NCI-H2196 (cell line): ENCODE measurements around the gene ATP5F1B.

Source experiments
- DNase-seq: peaks from one replicate; lab custom pipeline; 2025; ENCODE audit not compliant: unreplicated experiment; lab: John Stamatoyannopoulos, UW

ATP5F1B gene

DNA sequence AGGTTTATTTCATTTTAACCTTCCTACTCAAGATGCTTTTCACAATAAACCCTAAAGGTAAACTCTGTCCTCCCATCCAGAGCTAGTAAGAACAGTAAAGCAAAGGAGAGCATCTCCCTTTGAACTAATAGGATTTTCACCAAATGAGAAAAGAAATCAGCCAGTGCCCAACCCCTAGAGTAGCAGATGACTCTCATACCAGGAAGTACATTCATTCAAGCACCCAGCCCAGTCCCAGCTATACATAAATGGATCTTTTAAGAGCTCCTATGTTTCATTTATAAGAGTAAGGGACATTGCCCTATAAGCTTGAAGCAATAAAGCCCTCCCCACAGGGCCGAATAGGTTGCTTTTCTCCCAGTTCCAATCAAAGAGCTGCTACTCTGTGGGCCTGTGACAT lies 23.2 kb downstream of the ATP5F1B start:
- DNase-seq = no peak

DNA sequence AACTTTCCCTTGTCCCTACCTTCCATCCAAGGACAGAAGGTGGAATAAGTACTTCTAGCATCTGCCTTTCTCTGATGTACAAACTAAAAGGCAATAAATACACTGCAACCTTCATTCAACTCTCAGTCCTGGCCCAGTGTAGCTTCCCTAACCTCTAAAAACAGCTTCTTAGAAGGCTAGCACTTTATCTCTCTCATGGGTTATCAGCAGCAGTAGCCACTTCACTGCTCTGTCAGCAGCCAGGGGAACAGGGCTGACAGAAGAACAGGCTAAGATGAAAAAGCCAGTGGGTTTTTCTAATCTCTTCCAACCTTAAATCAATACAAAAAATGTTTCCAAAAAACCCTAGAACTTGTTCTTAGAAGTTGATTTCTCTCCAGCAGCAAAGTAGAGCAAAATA lies 28.9 kb downstream of the ATP5F1B start:
- no peak for DNase-seq

DNA sequence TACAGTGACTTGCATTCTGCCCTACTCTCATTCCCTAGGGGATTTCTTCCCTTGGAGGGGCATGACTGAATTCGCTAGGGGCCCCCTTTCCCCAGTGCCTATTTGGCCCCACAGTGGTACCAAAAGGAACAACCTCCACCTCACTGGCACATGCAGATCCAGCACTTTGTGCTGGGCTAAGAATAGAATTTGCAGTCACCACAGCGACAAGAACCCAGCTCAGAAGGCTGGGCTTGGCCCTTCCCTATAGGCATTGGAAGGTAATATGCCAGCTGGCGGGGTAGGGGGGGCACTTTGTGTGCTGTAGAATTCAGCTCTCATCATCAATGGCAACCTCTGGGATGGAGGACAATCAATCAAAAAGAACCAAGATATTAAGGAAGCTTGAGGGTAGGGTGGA lies 29.5 kb downstream of the ATP5F1B start:
- no peak for DNase-seq

DNA sequence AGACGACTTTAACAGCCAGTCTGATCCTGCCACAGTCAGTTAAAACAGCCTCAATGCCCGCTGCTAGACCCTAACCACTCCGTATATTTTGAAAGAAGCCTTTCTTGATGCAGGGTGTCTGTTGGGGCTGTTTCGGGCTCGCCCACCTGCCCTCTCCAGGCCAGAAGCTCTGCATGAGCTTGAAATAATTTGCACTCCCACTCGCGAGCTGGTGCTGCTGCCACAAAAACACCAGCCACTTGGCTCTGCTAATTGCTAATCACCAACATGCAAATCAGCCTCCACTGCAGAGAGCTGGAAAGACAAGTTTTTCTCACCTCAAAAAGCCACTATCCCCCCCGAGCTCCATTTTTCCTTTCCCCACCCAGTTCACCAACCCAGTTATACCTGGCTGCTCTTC lies 31.2 kb downstream of the ATP5F1B start:
- DNase-seq = no peak

DNA sequence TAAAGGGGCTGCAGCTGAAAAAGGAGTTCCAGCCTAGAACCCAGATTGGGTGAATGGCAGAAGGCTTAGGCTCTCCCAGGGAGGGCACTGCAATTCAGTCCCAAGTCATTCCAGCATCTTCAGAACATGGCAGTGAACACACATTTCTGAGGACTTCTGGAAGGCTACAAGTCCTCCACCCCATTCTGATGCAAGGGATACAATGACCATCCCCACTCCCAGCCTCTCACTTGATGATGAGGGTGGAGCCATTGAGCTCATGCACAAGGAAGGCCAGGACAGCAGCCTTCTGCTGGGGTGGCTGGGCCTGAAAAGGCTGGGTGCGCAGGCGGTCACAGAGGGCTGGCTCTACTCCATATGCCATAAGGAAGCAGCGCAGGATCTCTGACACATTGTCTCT lies 41.4 kb downstream of the ATP5F1B start:
- no peak for DNase-seq

DNA sequence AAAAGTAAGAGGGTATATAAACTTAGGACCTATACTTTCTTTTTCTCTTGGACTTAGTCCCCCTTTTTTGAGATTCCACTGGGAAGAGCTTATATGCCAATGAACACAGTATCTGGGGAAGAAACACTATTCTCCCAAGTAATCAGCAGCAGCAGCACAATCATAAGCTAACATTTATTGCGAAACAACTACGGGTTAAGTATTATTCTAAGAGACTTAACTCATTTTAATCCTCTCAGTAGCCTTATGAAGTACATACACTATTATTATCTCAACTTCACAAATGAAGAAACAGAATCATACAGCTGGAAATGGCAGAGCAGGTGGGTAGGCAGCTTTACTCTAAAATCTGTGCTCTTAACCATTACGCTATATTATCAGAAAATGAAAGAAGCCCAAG lies 43.5 kb downstream of the ATP5F1B start:
- DNase-seq = no peak

DNA sequence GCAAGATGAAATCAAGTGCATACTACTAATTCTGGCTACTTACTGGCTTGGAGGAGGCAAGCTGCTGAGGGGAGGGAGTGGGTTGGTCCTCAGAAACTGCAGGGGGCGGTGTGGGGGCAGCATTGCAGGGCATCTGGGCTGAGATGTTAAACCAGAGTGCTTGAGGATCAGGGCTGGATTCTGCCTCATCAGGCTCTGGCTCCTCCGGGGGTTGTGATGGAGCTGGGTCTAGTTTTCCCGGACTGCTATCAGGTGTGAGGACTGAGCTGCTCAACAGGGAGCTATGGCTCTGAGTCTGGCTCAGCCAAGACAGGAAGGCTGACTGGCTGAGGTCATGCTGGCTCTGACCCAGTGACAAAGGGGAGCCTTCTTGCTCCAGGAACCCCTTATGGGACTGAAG lies 44.3 kb downstream of the ATP5F1B start:
- DNase-seq = no peak

DNA sequence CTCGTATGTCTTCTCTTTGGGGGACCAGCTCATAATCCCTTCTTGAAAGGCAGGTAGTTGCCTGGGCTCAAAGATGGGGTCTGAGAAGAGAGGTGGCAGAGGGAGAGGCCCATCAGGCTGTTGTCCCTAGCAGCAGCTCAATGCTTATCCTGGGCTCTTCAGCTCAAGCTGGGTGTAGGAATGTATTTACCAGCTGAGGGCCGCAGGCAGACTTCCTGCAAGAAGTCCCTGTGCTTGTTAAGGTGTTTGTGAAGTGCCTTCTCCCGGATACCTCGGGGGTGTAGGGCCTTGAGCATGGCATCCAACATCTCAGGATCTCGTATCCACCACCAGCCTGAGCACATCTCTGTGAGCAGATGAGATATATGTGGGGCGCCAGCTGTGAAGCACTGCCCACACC lies 45.0 kb downstream of the ATP5F1B start:
- no peak for DNase-seq

DNA sequence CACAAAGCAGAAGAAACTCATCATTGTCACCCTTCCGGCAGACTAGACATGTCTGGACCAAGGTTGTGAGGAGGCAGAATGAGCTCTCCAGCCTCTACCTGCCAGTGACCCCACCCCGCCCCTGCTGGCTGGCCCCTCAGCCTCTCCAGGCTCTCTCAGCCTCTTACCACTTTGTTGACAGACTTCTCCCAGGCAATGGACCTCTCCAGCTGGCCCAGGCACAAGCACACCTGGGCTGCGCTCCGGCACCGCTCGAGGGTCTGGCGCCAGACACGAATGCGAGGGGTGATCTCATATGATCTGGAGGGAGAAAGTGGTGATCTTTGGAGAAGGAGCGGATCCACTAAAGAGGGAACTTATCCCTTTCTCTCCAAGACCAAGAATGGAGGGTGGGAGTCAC lies 46.0 kb downstream of the ATP5F1B start:
- DNase-seq = no peak

DNA sequence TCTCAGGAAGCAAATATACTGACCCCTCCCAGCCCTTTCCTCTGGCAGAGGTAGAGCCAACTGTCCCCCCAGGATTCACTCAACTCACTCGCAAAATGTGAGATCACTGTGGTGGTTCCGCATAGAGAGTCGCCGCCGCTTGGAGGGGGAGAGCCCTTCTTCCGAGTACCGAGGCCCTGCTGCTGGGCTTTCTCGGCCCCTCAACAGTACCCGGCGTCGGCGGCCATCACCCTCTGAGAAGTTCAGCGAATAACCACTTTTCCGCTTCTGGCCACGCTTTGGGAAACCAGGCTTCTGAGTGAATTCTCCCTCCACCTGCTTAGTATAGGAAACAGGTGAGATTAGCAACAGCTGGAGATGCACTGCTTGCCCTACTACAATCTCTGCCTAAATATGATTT lies 46.7 kb downstream of the ATP5F1B start:
- no peak for DNase-seq

DNA sequence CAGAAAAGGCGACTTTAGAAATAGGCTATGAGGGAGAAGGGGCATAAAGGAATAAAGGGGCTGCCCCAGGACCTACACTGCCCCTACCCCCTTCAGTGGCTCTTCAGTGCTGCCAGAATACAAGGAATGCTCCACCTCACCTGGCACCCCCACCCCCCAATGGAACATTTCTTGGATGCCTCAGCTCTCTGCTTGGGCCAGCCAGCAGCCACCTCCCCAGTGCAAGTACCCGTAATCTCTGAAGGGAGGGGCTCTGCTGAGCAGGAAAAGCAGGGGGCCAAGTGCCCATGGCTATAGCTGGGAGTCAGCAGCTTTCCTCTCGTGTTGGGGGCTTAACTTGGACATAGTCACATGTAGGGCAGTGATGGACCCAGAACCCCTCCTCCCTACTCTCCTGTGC lies 49.0 kb downstream of the ATP5F1B start:
- no peak for DNase-seq

DNA sequence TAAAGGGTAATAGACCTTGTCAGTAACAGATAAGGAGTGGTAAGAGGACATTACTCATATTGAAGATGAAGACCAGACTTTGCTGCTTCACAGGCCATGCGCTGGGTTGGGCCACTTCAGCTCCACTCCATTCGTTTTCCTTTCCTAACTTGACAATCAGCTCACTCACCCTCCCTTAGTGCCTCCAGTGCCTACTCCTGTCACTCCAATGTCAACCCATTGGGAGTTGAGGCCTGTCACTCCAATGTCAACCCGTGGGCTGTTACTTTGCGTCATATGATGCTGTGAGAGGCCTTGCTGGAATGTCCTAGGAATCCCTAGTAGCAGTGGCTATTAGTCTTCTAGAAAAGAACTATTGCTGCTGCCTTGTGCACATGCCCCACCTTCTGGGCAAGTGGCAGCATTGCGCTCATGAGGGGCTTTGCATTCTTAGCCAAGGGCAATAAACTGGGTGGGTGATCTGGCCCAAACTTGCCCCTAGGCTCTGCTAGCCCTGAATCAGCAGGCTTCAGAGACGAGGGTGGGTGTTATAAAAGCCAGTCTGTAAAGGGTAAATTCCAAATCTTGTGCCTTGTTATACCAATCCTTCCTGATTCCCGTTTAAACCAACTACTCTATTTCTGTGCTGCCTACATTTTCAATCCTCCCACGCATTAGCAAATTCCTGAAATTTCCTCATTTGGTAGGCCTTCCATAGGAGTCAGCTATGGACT lies 51.7 kb downstream of the ATP5F1B start:
- DNase-seq = peak; percentile 68

DNA sequence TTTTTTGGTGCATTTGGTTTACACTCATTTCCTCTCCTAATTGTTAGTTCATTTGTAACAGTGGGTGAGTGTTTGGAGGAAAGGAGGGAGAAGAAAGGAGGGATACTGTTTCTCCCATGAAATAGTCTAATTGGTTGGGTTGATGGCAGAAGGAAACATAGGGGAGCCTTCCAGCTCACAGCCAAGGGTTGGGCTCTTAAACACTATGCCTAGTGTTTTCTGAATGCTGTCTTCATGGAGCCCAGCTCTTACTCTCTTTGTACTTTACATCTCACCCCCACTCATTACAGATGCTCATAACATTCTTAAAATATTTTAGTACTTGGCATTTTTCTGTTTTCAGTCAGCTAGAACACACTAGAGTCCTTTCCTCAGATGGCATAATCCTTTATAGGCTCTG lies 53.8 kb downstream of the ATP5F1B start:
- DNase-seq = no peak

DNA sequence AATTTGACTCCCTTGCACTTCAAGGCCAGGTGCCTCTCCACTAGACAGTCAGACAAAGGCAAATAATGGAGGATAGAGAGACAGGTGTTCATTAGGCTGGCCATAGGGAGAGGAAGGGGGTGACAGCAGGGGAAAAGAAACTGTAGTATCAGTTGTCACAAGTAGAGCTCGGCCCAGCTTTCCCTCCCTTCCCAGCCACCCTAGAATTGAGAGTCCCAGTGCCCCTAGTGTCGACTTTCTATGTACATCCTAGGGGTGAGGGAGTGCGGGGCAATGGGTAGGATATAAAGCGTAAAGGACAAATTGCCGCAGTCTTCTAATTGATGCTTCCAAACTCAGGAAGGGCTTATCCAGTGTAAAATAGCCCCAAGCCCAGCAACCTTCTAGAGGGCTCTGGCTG lies 54.7 kb downstream of the ATP5F1B start:
- peak; percentile 66 for DNase-seq

DNA sequence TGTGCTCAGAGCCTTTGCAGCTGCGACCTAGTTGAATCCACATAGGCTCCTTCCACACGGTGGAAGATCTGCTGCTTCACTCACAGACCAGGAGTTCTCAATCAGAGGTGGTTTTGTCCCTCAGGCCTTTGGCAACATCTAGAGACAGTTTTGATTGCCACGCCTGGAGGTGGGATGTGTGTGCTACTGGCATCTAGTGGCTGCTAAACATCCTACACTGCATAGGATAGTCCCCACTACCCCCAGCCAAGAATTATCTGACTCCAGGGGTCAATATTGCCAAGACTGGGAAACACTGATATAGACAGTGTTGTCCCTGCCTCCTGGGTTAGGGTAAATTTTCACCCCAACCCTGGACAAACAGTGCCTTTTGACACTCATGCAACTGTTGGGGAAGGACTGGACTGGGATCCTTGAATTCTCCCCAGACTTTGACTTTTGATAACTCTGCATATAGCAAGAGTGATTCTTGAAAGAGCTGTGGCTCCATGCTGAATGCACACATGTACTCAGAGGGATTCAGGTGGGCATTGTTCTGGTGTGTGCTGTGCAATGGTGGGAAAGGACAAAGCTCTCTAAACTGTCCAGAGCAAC lies 55.5 kb downstream of the ATP5F1B start:
- DNase-seq = peak; percentile 27

DNA sequence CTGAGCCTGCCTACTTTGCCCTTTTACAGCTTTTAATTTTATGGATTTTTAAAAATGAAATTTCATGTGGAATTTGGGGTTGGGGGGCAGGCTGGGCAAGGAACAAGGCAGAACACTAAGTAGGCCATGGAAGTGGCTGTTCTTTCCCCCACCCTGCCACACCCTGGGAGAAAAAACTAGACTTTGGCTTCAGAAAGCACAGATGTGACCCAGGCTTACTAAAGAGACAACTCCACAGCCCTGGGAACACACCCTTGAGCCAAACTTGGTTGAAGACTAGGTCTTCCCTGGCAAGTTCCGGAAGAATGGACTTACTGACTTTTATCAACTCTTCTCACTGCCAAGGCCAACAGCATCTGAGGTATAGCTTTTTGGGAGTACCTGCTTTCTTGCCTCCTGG lies 56.0 kb downstream of the ATP5F1B start:
- no peak for DNase-seq
